HG03066 (cell line): ENCODE data around the gene DYNLRB1.

Source experiments
- ATAC-seq: cut with Tn5 transposase; IDR thresholded peaks from one replicate; pipeline ENCODE4 v1.9.1; 2021; ENCODE audit warnings: low read depth; ENCODE audit not compliant: unreplicated experiment

DYNLRB1 gene

GRCh38 chr20:34552569-34552968, 36.3 kb downstream of the DYNLRB1 start:
- ATAC-seq, result no peak

DNA sequence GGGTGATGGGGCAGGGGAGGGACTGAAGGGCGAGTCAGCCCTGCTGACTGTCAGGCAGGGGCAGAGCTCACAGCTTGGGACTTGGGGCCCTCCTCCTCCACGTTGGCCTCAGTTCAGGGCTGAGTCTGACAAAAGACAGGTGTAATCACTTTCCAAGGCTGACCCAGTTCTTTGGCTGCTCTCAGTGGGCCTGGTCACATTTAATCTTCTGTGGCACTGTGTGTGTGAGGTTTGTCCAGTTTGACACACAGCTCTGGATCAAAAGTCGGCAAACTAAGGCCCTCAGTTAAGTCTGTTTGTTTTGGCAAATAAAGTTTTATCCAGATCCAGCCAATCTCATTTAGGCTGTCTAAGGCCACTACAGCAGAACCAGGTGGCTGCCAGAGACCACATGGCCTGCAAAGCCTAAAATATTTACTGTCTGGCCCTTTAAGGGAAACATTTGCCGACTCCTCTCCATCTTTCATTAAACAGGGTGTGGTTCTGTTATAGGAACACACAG, 37.2 kb downstream of the DYNLRB1 start:
- no peak for ATAC-seq

GRCh38 chr20:34557936-34558319, 41.7 kb downstream of the DYNLRB1 start:
- ATAC-seq, result no peak

DNA sequence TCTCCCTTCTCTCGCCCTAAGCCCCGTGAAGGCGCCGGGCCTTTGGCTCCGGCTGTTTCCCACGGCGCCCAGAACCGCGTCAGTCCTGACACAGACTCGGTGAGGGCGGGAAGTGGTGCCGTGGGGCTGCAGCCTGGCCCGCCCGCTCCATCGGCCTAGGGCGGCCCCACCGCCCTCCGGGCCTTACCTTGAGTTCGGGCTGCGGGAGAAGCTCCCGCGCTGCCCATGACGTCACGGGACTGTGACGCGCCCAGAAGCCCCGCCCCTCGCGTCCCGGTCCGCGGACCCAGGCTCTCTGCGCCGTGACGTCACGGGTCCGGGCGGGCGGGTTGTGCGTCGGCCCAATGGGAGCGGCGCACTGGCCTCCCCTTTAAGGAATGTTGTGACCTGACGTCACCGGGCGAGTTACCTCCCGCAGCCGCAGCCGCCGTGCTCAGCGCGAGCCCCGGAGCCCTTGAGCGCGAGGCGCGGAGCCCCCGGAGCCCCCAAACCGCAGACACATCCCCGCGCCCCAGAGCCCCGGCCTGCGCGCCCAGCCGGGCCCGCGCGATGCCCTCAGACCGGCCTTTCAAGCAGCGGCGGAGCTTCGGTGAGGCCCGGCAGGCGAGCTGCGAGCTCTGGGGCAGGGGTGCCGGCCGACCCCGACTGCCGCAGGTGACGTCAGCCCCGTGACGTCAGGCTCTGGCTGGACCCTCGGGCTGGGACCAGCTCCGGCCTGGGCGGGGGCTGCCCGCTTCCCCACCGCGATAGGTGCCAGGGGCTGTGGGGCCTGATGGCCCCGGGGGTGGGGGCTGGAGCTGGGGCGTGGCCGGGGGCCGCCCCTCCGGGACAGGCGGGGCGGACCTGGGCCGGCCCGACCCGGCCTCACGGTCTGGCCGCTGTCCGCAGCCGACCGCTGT, 42.3 kb downstream of the DYNLRB1 start, which contains the start of gene MAP1LC3A:
Gene MAP1LC3A (plus strand): TSS at position 399 of the 899 bp plus-strand sequence. CDS start 151 bp downstream, at position 550.
- ATAC-seq, result no peak

DNA sequence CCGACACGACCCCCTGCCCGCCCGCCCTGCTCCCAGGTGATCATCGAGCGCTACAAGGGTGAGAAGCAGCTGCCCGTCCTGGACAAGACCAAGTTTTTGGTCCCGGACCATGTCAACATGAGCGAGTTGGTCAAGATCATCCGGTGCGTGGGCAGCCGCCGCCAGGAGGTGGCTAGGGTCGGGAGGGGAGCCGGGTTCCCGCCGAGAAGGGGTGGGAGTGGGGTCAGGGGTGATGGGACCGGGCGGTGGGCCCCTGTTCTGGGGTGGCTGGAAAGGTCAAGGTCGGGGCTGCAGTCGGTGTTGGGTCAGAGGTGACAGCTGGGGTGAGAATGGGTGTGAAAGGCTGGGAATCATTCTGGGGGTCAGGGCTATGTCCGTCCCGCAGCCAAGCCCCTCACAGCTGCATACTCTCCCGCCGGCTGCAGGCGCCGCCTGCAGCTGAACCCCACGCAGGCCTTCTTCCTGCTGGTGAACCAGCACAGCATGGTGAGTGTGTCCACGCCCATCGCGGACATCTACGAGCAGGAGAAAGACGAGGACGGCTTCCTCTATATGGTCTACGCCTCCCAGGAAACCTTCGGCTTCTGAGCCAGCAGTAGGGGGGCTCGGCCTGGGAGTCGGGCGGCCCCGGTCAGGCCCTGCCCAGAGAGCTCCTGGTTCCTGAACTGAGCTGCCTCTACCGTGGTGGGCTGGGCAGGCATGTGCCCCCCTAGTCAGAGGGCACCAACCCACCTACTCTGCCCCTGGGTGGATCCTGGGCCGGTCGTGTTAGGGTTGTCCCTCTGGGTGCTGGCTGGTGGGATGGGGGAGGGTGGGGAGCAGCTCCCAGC, 43.3 kb downstream of the DYNLRB1 start:
- no peak for ATAC-seq

DNA sequence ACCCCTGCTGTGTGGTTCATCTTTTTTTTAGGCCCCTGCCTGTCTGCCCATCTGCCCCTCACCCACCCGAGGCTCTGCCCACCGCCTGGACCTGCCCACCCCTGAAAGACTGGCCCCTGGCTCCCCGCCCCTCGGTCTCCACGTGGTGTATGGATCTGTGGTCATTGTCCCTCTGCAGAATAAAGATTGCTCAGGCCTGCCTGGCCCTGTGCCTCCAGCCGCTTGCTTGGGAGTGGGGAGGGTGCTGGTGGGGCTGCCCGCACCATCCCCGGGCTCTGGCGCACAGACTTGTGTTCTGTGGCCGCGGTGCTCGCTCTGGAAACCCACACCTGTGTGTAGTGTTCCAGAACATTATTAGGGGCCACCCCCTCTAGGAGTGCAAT, 43.9 kb downstream of the DYNLRB1 start:
- no peak for ATAC-seq

DNA sequence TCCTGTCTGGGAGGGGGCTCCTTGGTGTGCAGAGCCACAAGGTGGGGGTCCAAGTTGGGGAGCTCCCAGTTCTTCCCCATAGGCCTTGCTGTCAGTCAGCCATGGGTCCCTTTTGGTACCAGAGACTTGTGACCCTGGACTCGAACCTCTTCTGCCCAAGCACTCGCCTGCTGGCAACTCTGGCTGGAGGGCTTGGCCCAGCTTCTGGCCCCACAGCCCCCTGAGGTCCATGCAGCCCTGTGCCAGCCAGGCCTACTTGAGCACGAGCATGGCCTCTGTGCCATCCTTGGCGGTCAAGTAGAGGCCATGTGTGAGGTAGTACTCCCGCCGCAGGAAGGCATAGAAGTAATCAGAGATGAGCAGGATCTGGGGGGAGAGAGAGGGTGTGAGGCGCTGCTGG, 44.4 kb downstream of the DYNLRB1 start:
- no peak for ATAC-seq

DNA sequence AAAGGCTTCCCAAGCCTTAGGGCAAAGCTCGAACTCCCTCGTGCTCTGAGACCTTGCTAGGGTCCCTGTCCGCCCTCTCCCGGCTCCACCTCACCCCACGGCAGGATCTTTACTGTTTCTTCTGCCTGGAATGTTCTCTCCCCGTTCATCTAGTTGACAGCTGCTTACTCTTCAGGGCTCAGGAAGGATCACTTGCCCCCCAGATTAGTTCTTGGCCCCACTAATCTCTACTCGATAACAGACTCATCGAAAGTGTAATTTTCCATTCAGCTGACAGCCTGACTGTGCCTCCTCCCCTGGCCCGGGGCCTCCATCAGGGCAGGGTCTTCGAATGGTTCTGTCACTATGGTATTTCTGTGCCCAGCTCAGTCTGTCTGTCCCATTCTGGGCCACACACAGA, 45.4 kb downstream of the DYNLRB1 start:
- ATAC-seq, result no peak

DNA sequence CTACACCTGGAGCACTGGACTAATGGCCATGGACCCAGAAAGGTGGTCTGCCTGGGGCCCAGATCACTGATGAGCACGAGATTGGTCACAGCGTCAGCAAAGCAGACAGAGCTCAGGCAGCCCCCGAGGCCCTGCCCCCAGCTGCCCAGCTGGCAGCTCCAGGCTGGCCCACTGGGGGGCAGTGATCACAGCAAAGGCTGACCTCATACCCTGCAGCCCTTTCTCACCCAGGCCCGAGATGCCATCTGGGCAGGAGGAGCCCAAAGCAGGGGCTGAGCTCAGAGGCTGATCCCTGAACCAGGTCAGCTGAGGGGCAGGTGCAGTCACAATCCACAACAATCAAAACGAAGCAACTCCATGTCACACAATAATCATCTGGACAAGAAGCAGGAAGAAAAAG, 46.4 kb downstream of the DYNLRB1 start:
- ATAC-seq, result no peak

GRCh38 chr20:34564833-34565232, 48.6 kb downstream of the DYNLRB1 start:
- ATAC-seq, result no peak

DNA sequence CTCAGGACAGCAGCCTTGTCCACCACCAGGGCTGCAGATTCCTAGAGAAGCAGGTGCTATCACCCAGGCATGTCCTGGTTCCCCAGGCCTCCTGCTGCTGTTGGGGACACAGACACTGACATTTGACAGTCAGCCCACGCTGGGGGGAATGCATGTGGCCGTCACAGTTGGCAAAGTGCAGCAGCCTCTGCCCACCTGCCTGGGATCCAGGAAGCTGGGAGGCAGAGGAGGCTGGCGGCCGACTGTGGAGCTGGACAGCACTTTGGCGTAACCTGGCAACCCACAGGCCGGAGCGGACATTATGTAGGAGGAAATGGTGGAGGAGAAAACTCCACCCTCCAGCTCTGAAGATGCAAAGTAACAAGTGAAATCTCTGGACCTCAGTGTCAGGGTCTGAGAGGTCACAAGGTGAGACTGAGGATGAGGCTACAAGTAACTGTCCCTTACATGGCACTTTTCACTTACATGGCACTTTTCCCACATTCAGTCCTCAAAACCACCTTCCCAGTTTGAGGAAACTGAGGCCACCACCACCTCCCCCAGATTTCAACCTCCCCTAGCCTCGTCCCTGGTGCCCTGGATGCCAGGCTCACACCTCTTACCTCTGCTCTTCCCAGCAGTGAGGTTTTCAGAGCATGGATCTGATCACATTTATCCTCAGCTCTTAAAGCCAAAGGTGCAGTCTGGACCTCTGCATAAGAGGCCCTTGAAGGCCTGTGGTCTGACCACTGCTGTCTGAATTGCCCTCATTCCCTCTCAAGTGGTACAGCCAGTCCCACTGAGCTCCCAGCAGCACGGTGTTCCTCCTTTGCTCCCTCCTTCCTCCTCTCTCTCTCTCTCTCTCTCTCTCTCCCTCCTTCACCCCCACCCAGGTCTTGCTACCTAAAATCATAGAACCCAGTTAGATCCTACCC, 51.0 kb downstream of the DYNLRB1 start:
- no peak for ATAC-seq

- no peak for ATAC-seq
Measured at GRCh38 chr20:34567892-34568865, 52.0 kb downstream of the DYNLRB1 start.

GRCh38 chr20:34569598-34569997, 53.4 kb downstream of the DYNLRB1 start:
- no peak for ATAC-seq

DNA sequence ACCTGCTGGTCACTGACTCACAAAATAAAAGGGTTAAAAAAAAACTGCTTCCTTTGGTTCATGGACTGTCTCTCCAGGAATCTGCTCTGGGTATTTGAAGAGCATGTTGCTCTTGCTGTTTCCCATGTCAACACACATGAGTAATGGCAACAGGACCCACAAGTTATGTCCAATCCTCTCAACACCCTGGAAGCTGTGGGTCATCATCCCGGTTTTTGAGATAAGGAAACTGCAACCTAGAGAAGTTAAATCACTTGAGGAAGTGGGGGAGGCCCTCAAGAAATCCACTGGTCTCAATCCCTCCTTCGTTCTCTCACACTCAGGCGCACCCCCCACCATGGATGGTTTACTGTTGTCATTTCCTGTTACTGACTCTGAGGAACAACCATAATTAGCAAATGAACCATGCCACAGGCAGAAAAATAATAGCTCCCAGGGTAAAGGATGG, 54.7 kb downstream of the DYNLRB1 start:
- ATAC-seq, result no peak

GRCh38 chr20:34571753-34572152, 55.5 kb downstream of the DYNLRB1 start:
- ATAC-seq, result no peak

- ATAC-seq, result no peak
Measured at GRCh38 chr20:34573541-34574300, 57.5 kb downstream of the DYNLRB1 start.

- no peak for ATAC-seq
Measured at GRCh38 chr20:34574426-34574825, 58.2 kb downstream of the DYNLRB1 start.

- no peak for ATAC-seq
Measured at GRCh38 chr20:34574861-34575260, 58.6 kb downstream of the DYNLRB1 start.
